Tibial nerve (tissue), 3 donors: ENCODE measurements around the gene RBM41.
"Not testable (repeated sequence)": the region's sequence is repeated elsewhere in the genome, so short reads cannot be mapped to it uniquely, and the experiment has no call there.

Experiments
- POLR2A ChIP-seq, 2 donors: fragments of 450-650 bp; IDR thresholded peaks; one replicate each; pipeline ENCODE4 v1.6.1; 2017; ENCODE audit warnings: antibody characterized with exemption in 2 of 2, mild to moderate bottlenecking in 2 of 2, moderate library complexity in 2 of 2
- TF ChIP-seq, protein P1 (sequence below), 5 experiments: fragments of 200-600 bp in 3 of 5; fragments of 450-650 bp in 2 of 5; sonication (generic) in 3 of 5; IDR thresholded peaks; one replicate each; pipeline ENCODE4 v1.5.1; 2016 to 2019; ENCODE audit warnings: antibody characterized with exemption in 5 of 5, mild to moderate bottlenecking in 3 of 5, moderate library complexity in 2 of 5

GRCh38 chrX:107155621-107156430, 37.2 kb upstream of the RBM41 start:
- TF ChIP-seq, protein P1, sequence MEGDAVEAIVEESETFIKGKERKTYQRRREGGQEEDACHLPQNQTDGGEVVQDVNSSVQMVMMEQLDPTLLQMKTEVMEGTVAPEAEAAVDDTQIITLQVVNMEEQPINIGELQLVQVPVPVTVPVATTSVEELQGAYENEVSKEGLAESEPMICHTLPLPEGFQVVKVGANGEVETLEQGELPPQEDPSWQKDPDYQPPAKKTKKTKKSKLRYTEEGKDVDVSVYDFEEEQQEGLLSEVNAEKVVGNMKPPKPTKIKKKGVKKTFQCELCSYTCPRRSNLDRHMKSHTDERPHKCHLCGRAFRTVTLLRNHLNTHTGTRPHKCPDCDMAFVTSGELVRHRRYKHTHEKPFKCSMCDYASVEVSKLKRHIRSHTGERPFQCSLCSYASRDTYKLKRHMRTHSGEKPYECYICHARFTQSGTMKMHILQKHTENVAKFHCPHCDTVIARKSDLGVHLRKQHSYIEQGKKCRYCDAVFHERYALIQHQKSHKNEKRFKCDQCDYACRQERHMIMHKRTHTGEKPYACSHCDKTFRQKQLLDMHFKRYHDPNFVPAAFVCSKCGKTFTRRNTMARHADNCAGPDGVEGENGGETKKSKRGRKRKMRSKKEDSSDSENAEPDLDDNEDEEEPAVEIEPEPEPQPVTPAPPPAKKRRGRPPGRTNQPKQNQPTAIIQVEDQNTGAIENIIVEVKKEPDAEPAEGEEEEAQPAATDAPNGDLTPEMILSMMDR (IDR thresholded peaks at IDR 0.05): not testable (repeated sequence)
- TF ChIP-seq POLR2A (IDR thresholded peaks at IDR 0.05): not testable (repeated sequence)
